Esophagus squamous epithelium (tissue), 5 donors: ENCODE results near the gene GALNT17. TPM values are rescaled to one million over a fixed set of nuclear protein-coding genes. Genes with fewer than 3 reads are reported as not detected.

Experiments used
- DNase-seq: peaks from one replicate; lab custom pipeline; 2025; lab: John Stamatoyannopoulos, UW
- H3K27ac ChIP-seq, 4 donors: fragments of 200-600 bp; sonication (generic); one replicate each; pipeline ENCODE4 v1.5.1; 2016 to 2019; ENCODE audit warnings: mild to moderate bottlenecking in 1 of 4
- H3K27me3 ChIP-seq, 4 donors: fragments of 200-600 bp; sonication (generic); 1 replicate in 3 of 4; 2 replicates in 1 of 4; pipeline versions ENCODE4 v1.5.1 to v1.6.0; 2017 to 2021; ENCODE audit warnings: antibody characterized with exemption in 1 of 4
- H3K36me3 ChIP-seq, 3 donors: fragments of 200-600 bp; sonication (generic); one replicate each; pipeline ENCODE4 v1.5.1; 2016 to 2019
- H3K4me1 ChIP-seq, 3 donors: fragments of 200-600 bp; sonication (generic); one replicate each; pipeline ENCODE4 v1.5.1; 2017 to 2019
- H3K4me3 ChIP-seq, 4 donors: fragments of 200-600 bp; sonication (generic); 1 replicate in 3 of 4; 2 replicates in 1 of 4; pipeline ENCODE4 v1.5.1; 2016 to 2019; ENCODE audit warnings: mild to moderate bottlenecking in 2 of 4, moderate library complexity in 1 of 4
- H3K9me3 ChIP-seq, 3 donors: fragments of 200-600 bp; sonication (generic); one replicate each; pipeline ENCODE4 v1.5.1; 2016 to 2019
- POLR2A ChIP-seq, 4 donors: fragments of 450-650 bp; IDR thresholded peaks; one replicate each; pipeline ENCODE4 v1.6.1; 2017; ENCODE audit warnings: antibody characterized with exemption in 4 of 4, mild to moderate bottlenecking in 4 of 4, moderate library complexity in 3 of 4
- WGBS, 2 donors: methylation state at CpG; one replicate each; pipeline ENCODE4 v1.1.5; 2018; 5-methylcytosine and 5-hydroxymethylcytosine counted together
- intact Hi-C: fragments of 100-400 bp; cut with DNase I; formaldehyde crosslinking; loops from one replicate; pipeline ENCODE4 v1.15.0; 2022
- total RNA-seq, 4 donors: library from RNA; depleted of rRNA; stranded (reverse); fragments of >200 nt; gene quantifications; one replicate each; pipeline ENCODE4 v1.1.0, GENCODE V29; 2016
- TF ChIP-seq, protein P1 (sequence below), 6 experiments: fragments of 450-650 bp in 4 of 6; fragments of 200-600 bp in 2 of 6; sonication (generic) in 2 of 6; IDR thresholded peaks; one replicate each; pipeline ENCODE4 v1.5.1; 2016 to 2019; ENCODE audit warnings: antibody characterized with exemption in 6 of 6, mild to moderate bottlenecking in 4 of 6, moderate library complexity in 4 of 6
- donor health status: DM: yes; HTN: yes; CAD: no.

The GALNT17 gene
- total RNA-seq, 4 donors from 2014 or later, result 1.6 to 22.1 (median 2.5) TPM

DNA sequence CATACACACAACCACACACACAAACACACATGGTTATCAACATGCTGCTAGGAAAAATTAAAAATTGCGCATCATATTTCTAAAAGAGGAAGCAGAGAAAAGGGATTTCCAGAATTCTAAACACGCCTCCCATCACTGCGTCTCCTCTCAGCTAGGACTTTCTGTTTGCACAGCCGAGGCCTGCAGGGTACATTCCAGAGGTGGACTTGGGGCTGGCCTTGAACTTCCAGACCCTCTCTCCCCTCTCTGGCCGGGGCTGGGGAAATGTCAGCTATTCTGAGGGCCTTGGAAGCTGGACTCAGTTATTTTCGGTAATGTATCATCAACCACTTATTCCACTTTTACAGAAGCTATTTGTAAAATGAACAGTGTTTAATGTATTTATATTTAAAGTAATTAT, 168.7 kb downstream of the GALNT17 start:
- Histone ChIP-seq H3K9me3 (no peaks in the 10 kb centered on the region), H3K4me3 (no peak overlapping the region), H3K4me1 (peaks cover 0 to 5% (median 0%) of the 10 kb centered on the region in 3 donors), H3K27ac (peak overlapping the region in 3 of 4 donors; percentile 22 to 48 (median 25)), H3K27me3 (no peaks in the 10 kb centered on the region), H3K36me3 (no peaks in the 10 kb centered on the region)
- intact Hi-C loops, result no loop called here
- DNase-seq, result no peak
- TF ChIP-seq, protein P1, sequence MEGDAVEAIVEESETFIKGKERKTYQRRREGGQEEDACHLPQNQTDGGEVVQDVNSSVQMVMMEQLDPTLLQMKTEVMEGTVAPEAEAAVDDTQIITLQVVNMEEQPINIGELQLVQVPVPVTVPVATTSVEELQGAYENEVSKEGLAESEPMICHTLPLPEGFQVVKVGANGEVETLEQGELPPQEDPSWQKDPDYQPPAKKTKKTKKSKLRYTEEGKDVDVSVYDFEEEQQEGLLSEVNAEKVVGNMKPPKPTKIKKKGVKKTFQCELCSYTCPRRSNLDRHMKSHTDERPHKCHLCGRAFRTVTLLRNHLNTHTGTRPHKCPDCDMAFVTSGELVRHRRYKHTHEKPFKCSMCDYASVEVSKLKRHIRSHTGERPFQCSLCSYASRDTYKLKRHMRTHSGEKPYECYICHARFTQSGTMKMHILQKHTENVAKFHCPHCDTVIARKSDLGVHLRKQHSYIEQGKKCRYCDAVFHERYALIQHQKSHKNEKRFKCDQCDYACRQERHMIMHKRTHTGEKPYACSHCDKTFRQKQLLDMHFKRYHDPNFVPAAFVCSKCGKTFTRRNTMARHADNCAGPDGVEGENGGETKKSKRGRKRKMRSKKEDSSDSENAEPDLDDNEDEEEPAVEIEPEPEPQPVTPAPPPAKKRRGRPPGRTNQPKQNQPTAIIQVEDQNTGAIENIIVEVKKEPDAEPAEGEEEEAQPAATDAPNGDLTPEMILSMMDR (IDR thresholded peaks at IDR 0.05), result no peak
- no peak for TF ChIP-seq POLR2A (IDR thresholded peaks at IDR 0.05)
- 46 to 60% methylated on average over 6 of the region's 6 CpGs for WGBS, 2 donors

DNA sequence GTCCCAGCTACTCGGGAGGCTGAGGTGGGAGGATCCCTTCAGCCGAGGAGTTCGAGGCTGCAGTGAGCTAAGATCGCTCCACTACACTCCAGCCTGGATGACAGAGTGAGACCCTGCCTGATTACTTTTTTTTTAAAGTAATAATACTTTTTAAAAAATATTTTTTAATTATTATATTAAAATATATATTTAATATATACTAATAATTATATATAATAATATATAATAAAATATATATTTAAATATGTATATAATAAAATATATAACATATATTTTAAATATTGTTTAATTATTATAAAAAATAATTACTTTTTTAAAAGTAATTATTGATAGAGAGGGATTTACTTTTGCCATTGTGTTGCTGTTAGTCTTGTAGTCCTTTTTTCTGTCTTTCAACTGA, 169.2 kb downstream of the GALNT17 start:
- Histone ChIP-seq H3K27me3 (no peaks in the 10 kb centered on the region), H3K36me3 (no peaks in the 10 kb centered on the region), H3K9me3 (no peaks in the 10 kb centered on the region), H3K4me1 (peaks cover 0 to 5% (median 0%) of the 10 kb centered on the region in 3 donors), H3K27ac (peak overlapping the region in 3 of 4 donors; percentile 22 to 48 (median 25)), H3K4me3 (no peak overlapping the region)
- WGBS, 2 donors, result 75 to 81% methylated on average over 4 of the region's 4 CpGs
- intact Hi-C loops, result no loop called here
- DNase-seq, result no peak
- TF ChIP-seq POLR2A (IDR thresholded peaks at IDR 0.05), result no peak
- TF ChIP-seq, protein P1 (IDR thresholded peaks at IDR 0.05), result no peak

DNA sequence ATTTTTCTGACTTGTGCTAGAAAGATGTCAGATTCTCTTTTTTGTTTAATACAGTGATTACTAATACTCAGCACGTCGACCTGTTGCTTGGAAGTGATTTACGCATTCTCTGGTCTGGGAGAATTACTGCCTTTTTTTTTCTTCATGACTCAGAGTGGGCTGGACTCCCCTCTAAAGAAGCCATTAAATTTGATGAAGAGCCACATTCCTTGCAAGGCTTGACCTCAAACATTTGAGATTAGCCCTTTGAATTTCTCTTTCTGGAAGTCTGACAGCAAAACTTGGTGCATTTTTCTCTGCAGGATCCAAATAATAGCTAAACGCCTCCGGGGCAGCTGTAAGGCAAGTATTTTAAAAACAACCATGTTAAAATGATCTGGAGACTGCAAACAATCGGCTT, 171.6 kb downstream of the GALNT17 start:
- Histone ChIP-seq H3K4me1 (peaks cover 0 to 9% (median 0%) of the 10 kb centered on the region in 3 donors), H3K27me3 (no peaks in the 10 kb centered on the region), H3K9me3 (no peaks in the 10 kb centered on the region), H3K27ac (peak overlapping the region in 1 of 4 donors; percentile 2), H3K36me3 (no peaks in the 10 kb centered on the region), H3K4me3 (no peak overlapping the region)
- TF ChIP-seq, protein P1 (IDR thresholded peaks at IDR 0.05), result no peak
- TF ChIP-seq POLR2A (IDR thresholded peaks at IDR 0.05), result no peak
- WGBS, 2 donors, result 22 to 39% methylated on average over 6 of the region's 6 CpGs
- no peak for DNase-seq
- intact Hi-C loops, result no loop called here

DNA sequence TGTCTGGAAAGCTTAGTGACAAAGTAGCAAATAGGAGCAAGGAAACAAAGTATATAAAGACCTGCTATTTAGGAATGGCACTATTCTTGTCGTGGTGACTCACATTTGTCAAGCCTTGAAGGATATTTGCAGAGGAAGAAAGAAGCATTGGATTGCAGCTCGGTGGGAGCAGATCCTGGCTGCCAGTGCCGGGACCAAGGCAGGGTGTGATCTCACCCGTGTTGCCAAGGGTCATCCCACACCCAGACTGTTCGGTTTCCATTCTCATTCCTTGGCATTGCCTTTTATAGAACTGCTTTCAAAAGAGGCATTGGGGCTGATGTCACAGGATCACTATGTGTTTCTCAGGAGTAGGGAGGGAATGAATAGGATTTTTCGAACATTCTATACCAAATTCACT, 176.2 kb downstream of the GALNT17 start:
- H3K4me1 ChIP-seq, result peaks cover 0 to 10% (median 0%) of the 10 kb centered on the region in 3 donors
- no peak overlapping the region for H3K4me3 ChIP-seq
- 16 to 31% methylated on average over 6 of the region's 6 CpGs for WGBS, 2 donors
- TF ChIP-seq POLR2A (IDR thresholded peaks at IDR 0.05), result no peak
- H3K27ac ChIP-seq, result peak overlapping the region in 3 of 4 donors; percentile 65 to 78 (median 69)
- intact Hi-C loops, result no loop called here
- no peaks in the 10 kb centered on the region for H3K36me3 ChIP-seq
- H3K27me3 ChIP-seq, result no peaks in the 10 kb centered on the region
- no peak for DNase-seq
- H3K9me3 ChIP-seq, result no peaks in the 10 kb centered on the region

DNA sequence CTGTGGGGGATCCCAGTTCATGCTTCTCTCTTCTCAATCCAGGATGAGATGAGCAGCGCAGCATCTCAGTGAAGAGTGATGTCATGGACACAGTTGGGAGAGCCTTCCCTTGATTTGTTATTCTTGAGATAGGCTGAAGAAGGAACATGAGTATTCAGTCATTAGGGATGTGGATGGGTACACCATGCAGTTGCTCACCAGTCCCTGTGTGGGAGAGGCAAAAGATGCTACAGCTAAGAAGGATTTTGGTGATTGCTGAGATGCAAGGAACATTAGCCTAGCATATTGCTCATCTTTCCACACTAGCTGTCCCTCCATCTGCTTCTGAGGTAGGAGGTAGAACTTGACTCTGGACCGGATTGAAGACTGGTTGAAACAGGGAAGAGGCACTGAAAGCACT, 179.6 kb downstream of the GALNT17 start:
- intact Hi-C loops, result no loop called here
- Histone ChIP-seq H3K36me3 (no peaks in the 10 kb centered on the region), H3K4me3 (no peak overlapping the region), H3K4me1 (peaks cover 0 to 5% (median 0%) of the 10 kb centered on the region in 3 donors), H3K27ac (no peak overlapping the region), H3K9me3 (no peaks in the 10 kb centered on the region), H3K27me3 (no peaks in the 10 kb centered on the region)
- TF ChIP-seq POLR2A (IDR thresholded peaks at IDR 0.05), result no peak
- TF ChIP-seq, protein P1 (IDR thresholded peaks at IDR 0.05), result no peak
- 49 to 72% methylated on average over 2 of the region's 2 CpGs for WGBS, 2 donors
- DNase-seq, result no peak
